HepG2 (cell line): ENCODE results near the gene MTPN. TPM values are rescaled to one million over a fixed set of nuclear protein-coding genes. Genes with fewer than 3 reads are reported as not detected.

Source experiments
- ATAC-seq: fragments of 200-7000 bp; cut with Tn5 transposase; 3 replicates; pipeline ENCODE4 v1.9.1; 2020; ENCODE audit warnings: mild to moderate bottlenecking, moderate library complexity
- BruUV-seq: library from RNA; stranded (reverse); fragments of 400-500 nt; replicated peaks from 2 replicates; lab custom pipeline; 2021; lab: Mats Ljungman, UMichigan
- CTCF ChIA-PET: fragments of 300-600 bp; formaldehyde crosslinking; extraction: SDS; loops from one replicate; lab custom pipeline; 2021; ENCODE audit warnings: low total read pairs, inconsistent platforms, low intra/inter-chr PET ratio; lab: Yijun Ruan, JAX
- POLR2A ChIA-PET: fragments of 350-600 bp; sonication (Branson Sonifier 250); formaldehyde crosslinking; loops from one replicate; lab custom pipeline; 2020; ENCODE audit warnings: antibody characterized with exemption, inconsistent platforms; lab: Yijun Ruan, JAX
- DNase-seq: peaks from one replicate; pipeline ENCODE4 v3.0.0-alpha.2; 2015; ENCODE audit warnings: low spot score
- FAIRE-seq: peaks from 3 replicates; lab custom pipeline; 2011; peaks lifted over from hg19 to GRCh38; lab: Jason Lieb, UNC
- H2AFZ ChIP-seq: one replicate; pipeline ENCODE4 v1.6.1; 2011; ENCODE audit warnings: low read length, inconsistent platforms
- H3K27ac ChIP-seq: fragments of 300-600 bp; 3 replicates; pipeline ENCODE4 v1.8.0; 2011; ENCODE audit warnings: mixed run types, mild to moderate bottlenecking, mixed read lengths, low read length, inconsistent platforms; ENCODE audit not compliant: insufficient read depth; ENCODE audit errors: extremely low read length
- H3K27me3 ChIP-seq, 2 experiments: fragments of 200-600 bp in 1 of 2; 2 replicates in 1 of 2; 3 replicates in 1 of 2; pipeline versions ENCODE4 v1.6.0 to v1.8.0; 2011; ENCODE audit warnings: low read length in 2 of 2, mild to moderate bottlenecking in 2 of 2, moderate library complexity in 2 of 2, inconsistent platforms in 1 of 2; ENCODE audit not compliant: insufficient read depth in 2 of 2, control insufficient read depth in 1 of 2
- H3K36me3 ChIP-seq, 2 experiments: fragments of 200-600 bp in 1 of 2; replicated peaks in 1 of 2; 2 replicates in 1 of 2; 3 replicates in 1 of 2; pipeline versions ENCODE4 v1.5.1 to v1.8.0; 2011; ENCODE audit warnings: low read length in 2 of 2, inconsistent platforms in 1 of 2; ENCODE audit not compliant: insufficient read depth in 2 of 2, control insufficient read depth in 1 of 2
- H3K4me1 ChIP-seq: 2 replicates; pipeline ENCODE4 v1.5.1; 2012; ENCODE audit warnings: low read length, inconsistent platforms; ENCODE audit not compliant: insufficient read depth
- H3K4me2 ChIP-seq: 2 replicates; pipeline ENCODE4 v1.6.0; 2011; ENCODE audit warnings: low read depth, low read length, inconsistent platforms
- H3K4me3 ChIP-seq, 3 experiments: fragments of 200-600 bp in 1 of 3; sonication (generic), shearing (Covaris generic) in 1 of 3; replicated peaks in 1 of 3; 2 replicates each; pipeline ENCODE4 v1.5.1; 2011 to 2016; ENCODE audit warnings: low read length in 3 of 3, inconsistent platforms in 2 of 3, low read depth in 2 of 3, mild to moderate bottlenecking in 2 of 3, control low read depth in 1 of 3, mixed read lengths in 1 of 3; ENCODE audit not compliant: insufficient read depth in 1 of 3
- H3K79me2 ChIP-seq: one replicate; pipeline ENCODE4 v1.6.1; 2011; ENCODE audit warnings: low read length, inconsistent platforms; ENCODE audit not compliant: insufficient read depth
- H3K9ac ChIP-seq: 2 replicates; pipeline ENCODE4 v1.6.0; 2011; ENCODE audit warnings: mild to moderate bottlenecking, low read depth, low read length, inconsistent platforms; ENCODE audit not compliant: insufficient read depth
- H3K9me3 ChIP-seq: 2 replicates; pipeline ENCODE4 v1.5.1; 2012; ENCODE audit warnings: mild to moderate bottlenecking, low read length
- H4K20me1 ChIP-seq: 2 replicates; pipeline ENCODE4 v1.6.0; 2011; ENCODE audit warnings: inconsistent platforms, mild to moderate bottlenecking, low read length, moderate library complexity; ENCODE audit not compliant: insufficient read depth
- GPN1 ChIP-seq: sonication (generic); formaldehyde crosslinking; IDR thresholded peaks from 2 replicates; pipeline ENCODE4 v1.5.1; 2020; ENCODE audit warnings: missing genetic modification reagents, borderline replicate concordance
- KDM4B ChIP-seq: sonication (generic); formaldehyde crosslinking; IDR thresholded peaks from 2 replicates; pipeline ENCODE4 v1.4.0; 2020; ENCODE audit warnings: missing genetic modification reagents
- PAWR ChIP-seq: sonication (generic); formaldehyde crosslinking; IDR thresholded peaks from 2 replicates; pipeline ENCODE4 v1.4.0; 2020; ENCODE audit warnings: missing genetic modification reagents, mild to moderate bottlenecking, borderline replicate concordance
- TCF7 ChIP-seq: sonication (generic); IDR thresholded peaks from 2 replicates; pipeline ENCODE4 v1.6.1; 2016; ENCODE audit warnings: antibody characterized with exemption, low read depth
- ZSCAN22 ChIP-seq: sonication (generic); formaldehyde crosslinking; IDR thresholded peaks from 2 replicates; pipeline ENCODE4 v1.4.0; 2020; ENCODE audit warnings: mild to moderate bottlenecking, missing genetic modification reagents
- WGBS: methylation state at CpG from one replicate; pipeline ENCODE4 v1.1.6; 2017; ENCODE audit warnings: low lambda C conversion rate; 5-methylcytosine and 5-hydroxymethylcytosine counted together
- in situ Hi-C: cut with HindIII; loops from 2 replicates; pipeline ENCODE4 v1.10.0; 2017; ENCODE audit warnings: low pct_unique_long_range_greater_than_20kb; ENCODE audit not compliant: extremely low pct_ligation_motif_present
- intact Hi-C: fragments of 100-400 bp; cut with micrococcal nuclease; formaldehyde crosslinking; loops from one replicate; pipeline ENCODE4 v1.10.0; 2022; ENCODE audit not compliant: unreplicated experiment
- polyA plus RNA-seq, 8 experiments: library from polyadenylated mRNA; depleted of rRNA in 3 of 8; stranded (reverse) in 7 of 8; unstranded in 1 of 8; fragments of >200 nt; fragmentation: Illumina TruSeq in 4 of 8; extraction: Trizol in 4 of 8; gene quantifications; 2 replicates each; pipeline versions ENCODE4 v1.2.1 to v1.2.3, GENCODE V29; 2011 to 2016; ENCODE audit warnings: low read depth in 4 of 8, missing spikeins in 1 of 8, mixed read lengths in 1 of 8; ENCODE audit not compliant: insufficient read depth in 1 of 8
- total RNA-seq, 5 experiments: library from RNA; depleted of rRNA; stranded (reverse); fragments of >200 nt; fragmentation: Illumina TruSeq; extraction: Trizol; gene quantifications; 2 replicates each; pipeline ENCODE4 v1.2.3, GENCODE V29; 2016; ENCODE audit warnings: low read depth in 1 of 5
- TF ChIP-seq, protein P1 (sequence below): IDR thresholded peaks from 2 replicates; pipeline ENCODE4 v1.6.1; 2016; ENCODE audit warnings: missing compliant biosample characterization, missing genetic modification reagents, borderline replicate concordance
- TF ChIP-seq, protein P2 (sequence below): sonication (generic); formaldehyde crosslinking; IDR thresholded peaks from 2 replicates; pipeline ENCODE4 v1.8.1; 2023; ENCODE audit warnings: mild to moderate bottlenecking, inconsistent platforms, moderate library complexity, missing genetic modification reagents, borderline replicate concordance
- TF ChIP-seq, protein P3 (sequence below): sonication (generic); formaldehyde crosslinking; IDR thresholded peaks from 2 replicates; pipeline ENCODE4 v1.5.0; 2020; ENCODE audit warnings: missing genetic modification reagents
- TF ChIP-seq, protein P4 (sequence below): sonication (generic); formaldehyde crosslinking; IDR thresholded peaks from 2 replicates; pipeline ENCODE4 v1.8.1; 2023; ENCODE audit warnings: missing genetic modification reagents, mild to moderate bottlenecking, borderline replicate concordance
- TF ChIP-seq, protein P5 (sequence below): sonication (generic); formaldehyde crosslinking; IDR thresholded peaks from 2 replicates; pipeline ENCODE4 v1.5.0; 2020; ENCODE audit warnings: mild to moderate bottlenecking, missing genetic modification reagents

Gene MTPN
- total and polyA plus RNA-seq, 2 of the 13 experiments (the other 11 are each of a cell fraction or from before 2014, with no cell fraction given) = 31.1 to 71.7 TPM

DNA sequence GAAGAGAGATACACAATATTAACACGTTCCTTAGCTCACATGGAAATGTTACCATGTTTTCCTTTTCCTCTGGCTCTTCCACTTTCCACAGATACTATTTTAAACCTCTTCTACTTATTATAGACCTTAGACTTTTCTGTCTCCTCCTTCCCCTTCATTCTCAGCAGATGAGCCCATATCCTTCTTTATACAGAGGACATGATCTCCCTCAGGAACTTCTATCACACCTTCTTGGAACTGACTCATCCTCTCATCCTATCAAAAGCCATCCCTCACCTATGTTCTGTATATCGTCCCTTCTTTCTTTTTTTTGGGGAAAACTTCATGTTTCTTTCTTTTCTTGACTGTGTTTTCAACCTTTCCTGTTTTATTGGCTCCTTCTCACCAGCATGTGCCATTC lies 20.8 kb downstream of the MTPN start:
- DNase-seq (no peak), ATAC-seq (no peak), FAIRE-seq (no peak)
- ChIA-PET CTCF (no interaction called here), POLR2A (no interaction called here)
- intact Hi-C loops = no loop called here
- H3K9me3 ChIP-seq = no peaks in the 10 kb centered on the region
- H3K4me3 ChIP-seq = no peak overlapping the region
- 95% methylated on average over 2 of the region's 2 CpGs for WGBS
- no peak overlapping the region for H2AFZ ChIP-seq
- no TSS peak for BruUV-seq
- H3K36me3 ChIP-seq = peaks cover 0 to 2% of the 10 kb centered on the region in 2 experiments; a peak in 1 of 5 replicates
- TF ChIP-seq, protein P1, sequence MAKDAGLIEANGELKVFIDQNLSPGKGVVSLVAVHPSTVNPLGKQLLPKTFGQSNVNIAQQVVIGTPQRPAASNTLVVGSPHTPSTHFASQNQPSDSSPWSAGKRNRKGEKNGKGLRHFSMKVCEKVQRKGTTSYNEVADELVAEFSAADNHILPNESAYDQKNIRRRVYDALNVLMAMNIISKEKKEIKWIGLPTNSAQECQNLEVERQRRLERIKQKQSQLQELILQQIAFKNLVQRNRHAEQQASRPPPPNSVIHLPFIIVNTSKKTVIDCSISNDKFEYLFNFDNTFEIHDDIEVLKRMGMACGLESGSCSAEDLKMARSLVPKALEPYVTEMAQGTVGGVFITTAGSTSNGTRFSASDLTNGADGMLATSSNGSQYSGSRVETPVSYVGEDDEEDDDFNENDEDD (CRISPR knock-in tag) = no peak
- no peak for TF ChIP-seq PAWR (CRISPR knock-in tag)
- TF ChIP-seq, protein P2, sequence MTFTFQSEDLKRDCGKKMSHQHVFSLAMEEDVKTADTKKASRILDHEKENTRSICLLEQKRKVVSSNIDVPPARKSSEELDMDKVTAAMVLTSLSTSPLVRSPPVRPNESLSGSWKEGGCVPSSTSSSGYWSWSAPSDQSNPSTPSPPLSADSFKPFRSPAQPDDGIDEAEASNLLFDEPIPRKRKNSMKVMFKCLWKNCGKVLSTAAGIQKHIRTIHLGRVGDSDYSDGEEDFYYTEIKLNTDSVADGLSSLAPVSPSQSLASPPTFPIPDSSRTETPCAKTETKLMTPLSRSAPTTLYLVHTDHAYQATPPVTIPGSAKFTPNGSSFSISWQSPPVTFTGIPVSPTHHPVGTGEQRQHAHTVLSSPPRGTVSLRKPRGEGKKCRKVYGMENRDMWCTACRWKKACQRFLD (CRISPR knock-in tag) = no peak
- H3K9ac ChIP-seq = no peak overlapping the region
- in situ Hi-C loops = no loop called here
- no peak overlapping the region for H3K27ac ChIP-seq
- no peaks in the 10 kb centered on the region for H3K27me3 ChIP-seq
- H4K20me1 ChIP-seq = 0 out of 2 replicates have a peak, but pooled peaks cover 7% of the 10 kb centered on the region
- H3K4me1 ChIP-seq = peaks cover 2% of the 10 kb centered on the region
- H3K79me2 ChIP-seq = peaks cover 40% of the 10 kb centered on the region
- no peak overlapping the region for H3K4me2 ChIP-seq

DNA sequence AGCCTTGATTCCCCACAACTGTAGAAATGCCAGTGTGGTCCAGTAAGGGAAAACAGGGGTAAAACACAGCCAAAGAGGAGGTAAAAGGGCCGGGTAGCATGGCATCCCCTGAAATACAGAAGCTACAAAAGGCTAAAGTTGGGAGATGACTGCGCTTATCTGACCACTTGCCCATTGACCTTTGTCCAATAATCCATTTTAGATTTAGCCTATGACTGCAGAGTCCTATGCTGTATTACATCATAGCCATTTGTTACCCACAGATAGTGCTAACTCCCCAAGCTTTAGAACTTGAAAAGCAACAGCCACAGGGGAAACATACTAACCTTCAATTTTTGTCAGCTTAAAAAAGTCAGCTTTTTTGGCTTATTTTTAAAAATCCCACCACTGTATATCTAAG lies 26.2 kb downstream of the MTPN start:
- intact Hi-C loops (no loop called here), in situ Hi-C loops (no loop called here)
- no TSS peak for BruUV-seq
- CTCF ChIA-PET = no interaction called here
- POLR2A ChIA-PET = no interaction called here
- Histone ChIP-seq H2AFZ (no peak overlapping the region), H3K27ac (no peak overlapping the region), H3K9me3 (no peaks in the 10 kb centered on the region), H3K9ac (no peak overlapping the region), H3K36me3 (peaks cover 8 to 37% of the 10 kb centered on the region in 2 experiments), H3K4me2 (no peak overlapping the region), H3K79me2 (peaks cover 17% of the 10 kb centered on the region), H3K4me1 (no peaks in the 10 kb centered on the region), H3K27me3 (no peaks in the 10 kb centered on the region), H4K20me1 (0 out of 2 replicates have a peak, but pooled peaks cover 7% of the 10 kb centered on the region), H3K4me3 (no peak overlapping the region)
- ATAC-seq = no peak
- no peak for DNase-seq
- WGBS = 100% methylated on average over 2 of the region's 2 CpGs
- no peak for FAIRE-seq
- TF ChIP-seq TCF7 (no peak), ZSCAN22 (CRISPR knock-in tag) (no peak), KDM4B (no peak), GPN1 (no peak)
- TF ChIP-seq, protein P3, sequence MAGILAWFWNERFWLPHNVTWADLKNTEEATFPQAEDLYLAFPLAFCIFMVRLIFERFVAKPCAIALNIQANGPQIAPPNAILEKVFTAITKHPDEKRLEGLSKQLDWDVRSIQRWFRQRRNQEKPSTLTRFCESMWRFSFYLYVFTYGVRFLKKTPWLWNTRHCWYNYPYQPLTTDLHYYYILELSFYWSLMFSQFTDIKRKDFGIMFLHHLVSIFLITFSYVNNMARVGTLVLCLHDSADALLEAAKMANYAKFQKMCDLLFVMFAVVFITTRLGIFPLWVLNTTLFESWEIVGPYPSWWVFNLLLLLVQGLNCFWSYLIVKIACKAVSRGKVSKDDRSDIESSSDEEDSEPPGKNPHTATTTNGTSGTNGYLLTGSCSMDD (CRISPR knock-in tag) = no peak
- TF ChIP-seq, protein P4, sequence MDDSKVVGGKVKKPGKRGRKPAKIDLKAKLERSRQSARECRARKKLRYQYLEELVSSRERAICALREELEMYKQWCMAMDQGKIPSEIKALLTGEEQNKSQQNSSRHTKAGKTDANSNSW (CRISPR knock-in tag) = no peak
- TF ChIP-seq, protein P5, sequence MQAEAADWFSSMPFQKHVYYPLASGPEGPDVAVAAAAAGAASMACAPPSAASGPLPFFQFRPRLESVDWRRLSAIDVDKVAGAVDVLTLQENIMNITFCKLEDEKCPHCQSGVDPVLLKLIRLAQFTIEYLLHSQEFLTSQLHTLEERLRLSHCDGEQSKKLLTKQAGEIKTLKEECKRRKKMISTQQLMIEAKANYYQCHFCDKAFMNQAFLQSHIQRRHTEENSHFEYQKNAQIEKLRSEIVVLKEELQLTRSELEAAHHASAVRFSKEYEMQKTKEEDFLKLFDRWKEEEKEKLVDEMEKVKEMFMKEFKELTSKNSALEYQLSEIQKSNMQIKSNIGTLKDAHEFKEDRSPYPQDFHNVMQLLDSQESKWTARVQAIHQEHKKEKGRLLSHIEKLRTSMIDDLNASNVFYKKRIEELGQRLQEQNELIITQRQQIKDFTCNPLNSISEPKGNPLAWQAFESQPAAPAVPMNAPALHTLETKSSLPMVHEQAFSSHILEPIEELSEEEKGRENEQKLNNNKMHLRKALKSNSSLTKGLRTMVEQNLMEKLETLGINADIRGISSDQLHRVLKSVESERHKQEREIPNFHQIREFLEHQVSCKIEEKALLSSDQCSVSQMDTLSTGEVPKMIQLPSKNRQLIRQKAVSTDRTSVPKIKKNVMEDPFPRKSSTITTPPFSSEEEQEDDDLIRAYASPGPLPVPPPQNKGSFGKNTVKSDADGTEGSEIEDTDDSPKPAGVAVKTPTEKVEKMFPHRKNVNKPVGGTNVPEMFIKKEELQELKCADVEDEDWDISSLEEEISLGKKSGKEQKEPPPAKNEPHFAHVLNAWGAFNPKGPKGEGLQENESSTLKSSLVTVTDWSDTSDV (CRISPR knock-in tag) = no peak
